ENCODE measurements around the gene ALOX5. TPM values are rescaled to one million over a fixed set of nuclear protein-coding genes. Genes with fewer than 3 reads are reported as not detected.

ALOX5 gene
- total RNA-seq, 1 experiment from 2014 or later: 6.1 TPM

DNA sequence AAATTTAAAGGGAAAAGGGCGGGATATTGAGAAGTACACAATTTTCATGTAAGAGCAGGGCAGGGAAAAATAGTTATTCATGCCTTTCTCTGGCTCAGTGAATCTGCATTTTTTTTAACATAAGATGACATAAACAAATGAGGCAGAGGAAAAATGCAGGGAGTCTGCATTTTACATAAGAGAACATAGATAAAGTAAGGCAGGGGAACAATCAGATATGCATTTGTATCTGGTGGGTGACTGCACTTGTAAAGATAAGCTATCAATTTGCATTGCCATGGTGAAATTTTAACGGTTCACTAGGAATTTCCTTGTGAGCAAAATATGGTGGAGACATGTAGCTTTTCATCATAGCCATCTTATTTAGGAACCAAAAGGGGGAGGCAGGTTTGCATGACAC, 33.5 kb downstream of the ALOX5 start:
- no peak for DNase-seq (ENCODE audit: low read depth, low spot score)

More for the DNA sequence above, 33.5 kb downstream of the ALOX5 start:
- TF ChIP-seq, protein P1, sequence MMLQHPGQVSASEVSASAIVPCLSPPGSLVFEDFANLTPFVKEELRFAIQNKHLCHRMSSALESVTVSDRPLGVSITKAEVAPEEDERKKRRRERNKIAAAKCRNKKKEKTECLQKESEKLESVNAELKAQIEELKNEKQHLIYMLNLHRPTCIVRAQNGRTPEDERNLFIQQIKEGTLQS (IDR thresholded peaks at IDR 0.05): no peak
- no peak for TF ChIP-seq MAX (IDR thresholded peaks at IDR 0.05)
- TF ChIP-seq SP1 (IDR thresholded peaks at IDR 0.05; ENCODE audit: low read depth): no peak
- no peak for TF ChIP-seq ZFX (IDR thresholded peaks at IDR 0.05)
- TF ChIP-seq EGR1 (IDR thresholded peaks at IDR 0.05; ENCODE audit: low read depth): no peak
- TF ChIP-seq EZH2phosphoT487 (IDR thresholded peaks at IDR 0.05; ENCODE audit: borderline replicate concordance): no peak
- no peak for TF ChIP-seq YY1 (IDR thresholded peaks at IDR 0.05; ENCODE audit: extremely low read depth, insufficient replicate concordance, low read depth, low read length)
- no peak for TF ChIP-seq CBX3 (IDR thresholded peaks at IDR 0.05; ENCODE audit: low read depth)
- no peak for TF ChIP-seq FOSL1 (IDR thresholded peaks at IDR 0.05; ENCODE audit: low read depth)
- TF ChIP-seq RAD21 (IDR thresholded peaks at IDR 0.05; ENCODE audit: low read depth): no peak
- no peak for TF ChIP-seq SIN3A (IDR thresholded peaks at IDR 0.05; ENCODE audit: low read depth)
- TF ChIP-seq, protein P2, sequence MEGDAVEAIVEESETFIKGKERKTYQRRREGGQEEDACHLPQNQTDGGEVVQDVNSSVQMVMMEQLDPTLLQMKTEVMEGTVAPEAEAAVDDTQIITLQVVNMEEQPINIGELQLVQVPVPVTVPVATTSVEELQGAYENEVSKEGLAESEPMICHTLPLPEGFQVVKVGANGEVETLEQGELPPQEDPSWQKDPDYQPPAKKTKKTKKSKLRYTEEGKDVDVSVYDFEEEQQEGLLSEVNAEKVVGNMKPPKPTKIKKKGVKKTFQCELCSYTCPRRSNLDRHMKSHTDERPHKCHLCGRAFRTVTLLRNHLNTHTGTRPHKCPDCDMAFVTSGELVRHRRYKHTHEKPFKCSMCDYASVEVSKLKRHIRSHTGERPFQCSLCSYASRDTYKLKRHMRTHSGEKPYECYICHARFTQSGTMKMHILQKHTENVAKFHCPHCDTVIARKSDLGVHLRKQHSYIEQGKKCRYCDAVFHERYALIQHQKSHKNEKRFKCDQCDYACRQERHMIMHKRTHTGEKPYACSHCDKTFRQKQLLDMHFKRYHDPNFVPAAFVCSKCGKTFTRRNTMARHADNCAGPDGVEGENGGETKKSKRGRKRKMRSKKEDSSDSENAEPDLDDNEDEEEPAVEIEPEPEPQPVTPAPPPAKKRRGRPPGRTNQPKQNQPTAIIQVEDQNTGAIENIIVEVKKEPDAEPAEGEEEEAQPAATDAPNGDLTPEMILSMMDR (IDR thresholded peaks at IDR 0.05 in 2 of 3, conservative IDR thresholded peaks at IDR 0.05 in 1 of 3; ENCODE audit: borderline replicate concordance in 1 of 3, insufficient read depth in 1 of 3, low read depth in 2 of 3, low read length in 2 of 3): no peak
- TF ChIP-seq EZH2 (IDR thresholded peaks at IDR 0.05): no peak
- TF ChIP-seq CEBPB (IDR thresholded peaks at IDR 0.05; ENCODE audit: low read depth): no peak
- no peaks in the 10 kb centered on the region for H4K20me1 ChIP-seq (ENCODE audit: insufficient read depth)
- intact Hi-C loops (cut with micrococcal nuclease): no loop called here
- no peaks in the 10 kb centered on the region for H3K9me2 ChIP-seq (ENCODE audit: insufficient read depth)
- CTCF ChIA-PET: no interaction called here
- no peaks in the 10 kb centered on the region for H3K4me1 ChIP-seq (ENCODE audit: control insufficient read depth in 1 of 2, insufficient read depth in 2 of 2, low read length in 2 of 2)
- H3K79me2 ChIP-seq (ENCODE audit: insufficient read depth, low read length): no peaks in the 10 kb centered on the region
- H3K9me3 ChIP-seq (ENCODE audit: control insufficient read depth in 1 of 2, insufficient read depth in 1 of 2, low read depth in 1 of 2, low read length in 2 of 2): no peaks in the 10 kb centered on the region
- H3K4me3 ChIP-seq (replicated peaks in 1 of 2; ENCODE audit: low read depth in 1 of 2, low read length in 2 of 2): no peak overlapping the region
- no TSS peak for BruUV-seq (replicated peaks)
- H3K27ac ChIP-seq (ENCODE audit: low read depth, low read length): no peak overlapping the region
- RAD21 ChIA-PET (ENCODE audit: low non-redundant PET in 1 of 2, low total read pairs in 2 of 2, uncharacterized antibody in 2 of 2, unreplicated experiment in 2 of 2): no interaction called here
- H2AFZ ChIP-seq (ENCODE audit: low read depth, low read length, poor library complexity, severe bottlenecking): no peak overlapping the region
- H3K27me3 ChIP-seq (ENCODE audit: insufficient read depth, low read length): peaks cover 20% of the 10 kb centered on the region; the same call in 1 of the 2 replicates
- H3K4me2 ChIP-seq (ENCODE audit: low read length): no peak overlapping the region
- POLR2A ChIA-PET: no interaction called here
- ATAC-seq: no peak
- H3K36me3 ChIP-seq (ENCODE audit: control insufficient read depth in 1 of 2, insufficient read depth in 2 of 2, low read length in 2 of 2): no peaks in the 10 kb centered on the region
- H3K9ac ChIP-seq (ENCODE audit: low read length): no peak overlapping the region

Measured in HCT116 (cell line).